Measurements from ENCODE around the gene PRKD2.
"Not testable (repeated sequence)": the region's sequence is repeated elsewhere in the genome, so short reads cannot be mapped to it uniquely, and the experiment has no call there.

Gene PRKD2

DNA sequence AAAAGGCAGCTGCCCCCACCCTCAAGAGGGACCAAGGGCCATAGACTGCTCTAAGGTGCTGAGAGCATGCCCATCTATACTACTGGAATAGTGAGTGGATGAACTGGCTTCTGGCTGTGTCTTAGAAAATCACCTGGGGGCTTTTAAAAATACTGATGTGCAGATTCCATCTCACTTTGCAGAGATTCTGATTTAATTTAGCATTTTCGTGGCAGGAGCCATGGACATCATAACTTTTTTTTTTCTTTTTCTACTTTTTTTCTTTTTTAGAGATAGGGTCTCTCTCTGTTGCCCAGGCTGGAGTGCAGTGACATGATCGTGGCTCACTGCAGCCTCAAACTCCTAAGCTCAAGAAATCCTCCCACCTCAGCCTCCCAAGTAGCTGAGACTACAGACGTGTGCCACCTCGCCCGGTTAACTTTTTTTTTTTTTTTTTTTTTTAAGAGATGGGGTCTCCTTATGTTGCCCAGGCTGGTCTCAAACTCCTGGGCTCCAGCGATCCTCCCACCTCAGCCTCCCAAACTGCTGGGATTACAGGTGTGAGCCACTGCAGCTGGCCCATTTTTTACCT, 4.1 kb downstream of the PRKD2 start:
- FAIRE-seq; DNase-seq (ENCODE audit: low spot score): not testable (repeated sequence)

- no peak for DNase-seq (ENCODE audit: low spot score)
- no peak for FAIRE-seq
These were observed 6.2 kb downstream of the PRKD2 start for GRCh38 chr19:46710687-46711086.

DNA sequence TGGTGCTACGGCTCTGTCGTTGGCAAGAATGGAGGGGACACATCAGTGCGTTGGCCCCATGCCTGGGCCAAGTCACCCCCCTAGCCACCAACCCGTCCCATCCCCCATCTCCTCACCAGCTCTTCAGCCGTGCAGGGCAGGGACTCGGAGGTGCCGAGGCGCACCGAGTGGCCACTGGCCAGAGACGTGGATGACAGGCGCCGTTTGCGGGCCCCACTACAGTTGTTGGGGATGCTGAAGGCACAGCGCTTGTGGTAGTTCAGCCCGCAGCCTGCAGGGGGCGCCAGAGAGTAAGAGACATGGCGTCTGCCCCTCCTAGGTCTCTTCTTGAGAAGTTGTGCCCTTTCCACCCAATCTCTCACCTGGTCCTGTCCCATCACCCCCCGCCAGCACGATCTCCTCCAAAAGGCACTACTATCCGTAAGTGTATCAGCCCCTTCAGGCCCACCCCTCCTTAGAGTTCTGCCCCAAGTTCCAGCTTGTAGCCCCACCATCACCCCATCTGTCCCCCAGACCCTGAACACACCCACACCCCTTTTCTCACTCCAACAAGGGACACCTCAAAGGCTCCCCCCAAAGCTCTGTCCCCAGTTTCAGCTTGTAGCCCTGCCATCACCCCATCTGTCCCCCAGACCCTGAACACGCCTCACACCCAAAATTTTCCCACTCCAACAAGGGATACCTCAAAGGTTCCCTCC, 12.4 kb downstream of the PRKD2 start:
- FAIRE-seq: no peak
- DNase-seq (ENCODE audit: low spot score): peak; percentile 78

DNA sequence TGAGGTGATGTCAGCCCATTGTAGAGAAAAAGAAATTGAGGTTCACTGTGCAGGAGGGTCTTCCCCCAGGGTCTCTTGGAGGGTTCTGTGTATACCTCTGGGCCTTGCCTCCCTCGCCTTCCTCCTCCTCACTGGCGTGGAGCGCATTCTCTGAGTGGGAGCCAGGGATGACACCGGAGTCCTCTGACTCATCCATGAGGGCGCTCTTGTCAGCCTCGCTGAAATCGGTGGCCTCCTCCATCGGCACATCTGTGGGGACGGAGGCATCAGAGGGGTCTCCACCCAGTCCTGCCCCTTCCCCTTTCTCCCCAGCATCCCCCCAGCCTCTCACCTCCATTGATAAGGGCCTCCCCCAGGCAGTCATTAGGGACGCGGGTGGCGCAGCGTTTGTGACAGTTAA, 16.2 kb downstream of the PRKD2 start:
- no peak for DNase-seq (ENCODE audit: low spot score)
- FAIRE-seq: no peak

GRCh38 chr19:46698395-46699321, 18.3 kb downstream of the PRKD2 start:
- DNase-seq (ENCODE audit: low spot score) (no peak), FAIRE-seq (no peak)

GRCh38 chr19:46697204-46697960, 19.5 kb downstream of the PRKD2 start:
- FAIRE-seq (no peak), DNase-seq (ENCODE audit: low spot score) (no peak)

- DNase-seq (ENCODE audit: low spot score) (no peak), FAIRE-seq (no peak)
These were observed 20.1 kb downstream of the PRKD2 start for GRCh38 chr19:46696866-46697203.

DNA sequence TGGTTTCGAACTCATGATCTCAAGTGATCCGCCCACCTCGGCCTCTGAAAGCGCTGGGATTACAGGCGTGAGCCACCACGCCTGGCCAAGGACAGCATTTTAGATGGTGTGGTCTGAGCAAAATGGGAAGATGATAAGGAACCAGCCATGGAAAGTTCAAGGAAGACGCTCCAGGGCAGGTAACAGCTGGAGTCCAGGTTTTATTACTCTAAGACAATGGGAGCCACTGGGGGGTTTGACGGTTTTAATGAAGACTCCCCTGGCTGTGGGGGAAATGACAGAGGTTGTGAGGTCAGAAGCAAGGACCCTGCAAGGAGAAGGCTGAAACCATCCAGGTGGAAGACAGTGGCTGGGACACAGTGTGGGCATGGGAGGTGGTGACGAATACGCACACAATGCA, 20.9 kb downstream of the PRKD2 start:
- FAIRE-seq (no peak), DNase-seq (ENCODE audit: low spot score) (no peak)

- FAIRE-seq (no peak), DNase-seq (ENCODE audit: low spot score) (no peak)
These were observed 23.2 kb downstream of the PRKD2 start for GRCh38 chr19:46693760-46694159.

GRCh38 chr19:46692918-46693722, 23.8 kb downstream of the PRKD2 start:
- no peak for DNase-seq (ENCODE audit: low spot score)
- FAIRE-seq: no peak

DNA sequence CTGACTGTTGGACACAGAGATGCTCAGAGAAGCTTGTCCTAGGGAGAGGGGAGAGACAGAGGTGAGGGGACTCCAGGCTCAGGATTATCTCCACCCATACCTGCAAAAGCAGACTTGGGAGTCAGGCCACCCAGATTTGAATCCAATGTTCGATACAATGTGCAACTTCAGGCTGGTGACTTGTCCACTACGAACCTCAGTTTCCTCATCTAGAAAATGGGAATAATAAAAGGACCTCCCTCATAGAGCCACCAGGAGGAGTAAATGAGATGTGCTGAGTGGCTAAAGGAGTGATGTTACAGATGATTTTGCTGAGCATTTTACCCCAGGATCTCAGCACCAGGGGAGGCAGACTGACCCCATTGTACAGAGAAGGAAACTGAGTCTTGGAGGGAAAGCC, 25.0 kb downstream of the PRKD2 start:
- FAIRE-seq (no peak), DNase-seq (ENCODE audit: low spot score) (no peak)

DNA sequence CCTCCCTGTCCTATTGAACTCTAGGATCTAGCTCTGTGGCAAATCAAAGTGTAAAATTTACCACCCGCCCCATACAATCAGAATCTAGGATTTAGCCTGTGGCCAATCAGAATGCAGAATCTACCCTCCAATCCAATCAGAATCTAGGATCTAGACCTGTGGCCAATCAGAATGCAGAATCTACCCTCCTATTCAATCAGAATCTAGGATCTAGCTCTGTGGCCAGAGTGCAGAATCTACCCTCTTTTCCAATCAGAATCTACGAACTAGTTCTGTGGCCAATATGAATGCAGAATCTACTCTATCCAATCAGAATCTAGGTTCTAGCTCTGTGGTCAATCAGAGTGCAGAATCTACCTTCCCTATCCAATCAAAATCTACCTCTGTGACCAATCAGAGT, 25.8 kb downstream of the PRKD2 start:
- FAIRE-seq (no peak), DNase-seq (ENCODE audit: low spot score) (no peak)

GRCh38 chr19:46689358-46689757, 27.6 kb downstream of the PRKD2 start:
- no peak for DNase-seq (ENCODE audit: low spot score)
- FAIRE-seq: no peak

- FAIRE-seq (no peak), DNase-seq (ENCODE audit: low spot score) (no peak)
These were observed 29.3 kb downstream of the PRKD2 start for GRCh38 chr19:46687438-46688145.

- FAIRE-seq (no peak), DNase-seq (ENCODE audit: low spot score) (no peak)
These were observed 31.7 kb downstream of the PRKD2 start for GRCh38 chr19:46685189-46685588.

- FAIRE-seq (peak; percentile 40), DNase-seq (ENCODE audit: low spot score) (peak; percentile 61)
These were observed 38.7 kb downstream of the PRKD2 start for GRCh38 chr19:46678110-46678732.

DNA sequence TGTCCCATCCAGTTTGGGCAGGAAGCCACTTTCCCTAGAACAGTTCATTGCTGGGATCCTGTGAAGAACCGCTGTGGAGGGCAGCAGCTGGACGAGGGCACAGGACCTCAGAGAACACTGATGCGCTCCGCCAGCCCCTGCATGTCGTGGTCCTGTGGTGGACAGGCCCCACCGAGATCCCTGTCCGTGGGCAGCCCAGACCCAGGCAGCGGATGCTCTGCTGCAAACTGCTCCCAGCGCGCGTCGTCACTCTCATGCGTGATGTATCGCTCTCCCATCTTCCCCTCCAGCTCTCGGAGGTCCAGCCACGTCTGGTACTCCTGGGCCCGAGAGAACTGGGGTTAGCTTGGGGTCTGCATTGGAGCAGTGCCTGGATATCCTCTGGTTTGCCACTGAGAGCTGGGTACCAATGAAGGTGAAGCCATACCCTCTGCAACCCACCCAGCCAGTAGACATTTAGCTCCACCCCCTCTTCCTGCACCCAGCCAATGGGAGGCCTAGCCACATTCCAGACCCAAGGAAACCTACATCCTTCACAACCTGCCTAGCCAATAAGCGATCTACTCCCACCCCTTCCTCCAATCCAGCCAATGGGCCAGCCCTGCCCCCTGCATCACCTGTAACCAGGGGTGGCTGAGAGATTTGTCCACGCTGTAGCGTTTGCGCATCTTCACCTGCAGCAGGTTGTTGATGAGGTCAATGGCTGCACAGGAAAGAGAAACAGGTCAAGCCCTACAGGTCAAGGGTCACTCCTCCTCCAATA, 42.3 kb downstream of the PRKD2 start:
- no peak for DNase-seq (ENCODE audit: low spot score)
- FAIRE-seq: no peak

DNA sequence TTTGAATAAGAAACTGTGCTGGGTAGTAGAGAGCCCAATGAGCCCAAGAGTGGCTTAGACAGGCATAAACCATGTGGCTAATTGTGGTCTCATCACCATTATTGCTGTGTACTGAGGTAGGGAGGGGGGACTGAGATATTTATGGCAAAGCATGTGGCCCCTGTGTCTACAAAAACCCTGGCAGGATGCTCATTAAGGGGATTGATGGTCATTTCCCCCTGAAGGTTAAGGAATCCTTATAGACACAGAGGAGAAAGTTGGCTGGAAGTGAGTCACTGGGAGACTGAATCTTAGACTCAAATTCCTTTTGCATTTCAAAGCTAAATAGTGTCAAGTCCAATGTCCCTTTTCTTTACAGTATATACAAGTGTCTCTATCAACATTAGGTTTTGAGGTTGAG, 46.1 kb downstream of the PRKD2 start:
- FAIRE-seq (no peak), DNase-seq (ENCODE audit: low spot score) (no peak)

GRCh38 chr19:46668662-46669061, 48.3 kb downstream of the PRKD2 start:
- no peak for DNase-seq (ENCODE audit: low spot score)
- FAIRE-seq: no peak
